Ramos (cell line): Measurements from ENCODE around the gene RNF41.

Experiments
- in situ Hi-C: fragments of 300-500 bp; cut with MboI; formaldehyde crosslinking; loops from one replicate; pipeline ENCODE4 v1.14.3; 2022; ENCODE audit warnings: low sequenced_read_pairs; ENCODE audit not compliant: unreplicated experiment

RNF41 gene

GRCh38 chr12:56188778-56189098 lies 33.0 kb downstream of the RNF41 start:
- in situ Hi-C loops: loop anchor here (5.0 kb wide), 1 partner anchor 61 kb away; the partner anchor contains the start of gene ESYT1

DNA sequence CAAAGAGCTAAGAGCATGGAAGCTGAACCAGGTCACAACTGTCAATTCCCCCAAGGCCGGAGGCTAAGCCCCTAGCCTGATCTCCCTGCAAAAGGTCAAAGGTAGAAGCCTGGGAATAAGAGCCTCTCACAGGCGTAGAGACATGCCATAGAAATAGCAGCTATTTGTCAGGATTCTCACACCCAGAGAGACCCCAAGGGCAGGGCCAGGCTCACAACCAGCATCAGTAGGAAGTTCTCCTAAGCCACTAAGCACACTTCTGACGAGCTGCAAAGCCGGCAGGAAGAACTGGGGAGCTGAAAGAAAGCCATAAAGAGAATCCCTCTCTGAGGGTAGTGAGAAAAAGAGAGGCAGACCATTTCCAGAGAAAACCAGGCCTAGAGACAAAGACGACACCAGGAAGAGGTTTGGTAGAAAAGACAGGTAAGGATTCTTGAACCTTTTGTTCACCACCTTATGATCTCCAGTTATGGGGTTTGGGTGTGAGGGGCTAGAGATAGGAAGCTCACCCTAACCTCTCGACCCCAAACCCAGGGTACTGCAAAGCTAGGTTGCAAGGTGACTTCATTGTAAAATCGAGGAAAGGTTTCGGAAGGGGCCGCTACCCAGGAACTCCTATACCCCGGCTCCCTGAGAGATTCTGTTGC lies 33.5 kb downstream of the RNF41 start:
- in situ Hi-C loops: loop anchor here (5.0 kb wide), 1 partner anchor 61 kb away; the partner anchor contains the start of gene ESYT1

DNA sequence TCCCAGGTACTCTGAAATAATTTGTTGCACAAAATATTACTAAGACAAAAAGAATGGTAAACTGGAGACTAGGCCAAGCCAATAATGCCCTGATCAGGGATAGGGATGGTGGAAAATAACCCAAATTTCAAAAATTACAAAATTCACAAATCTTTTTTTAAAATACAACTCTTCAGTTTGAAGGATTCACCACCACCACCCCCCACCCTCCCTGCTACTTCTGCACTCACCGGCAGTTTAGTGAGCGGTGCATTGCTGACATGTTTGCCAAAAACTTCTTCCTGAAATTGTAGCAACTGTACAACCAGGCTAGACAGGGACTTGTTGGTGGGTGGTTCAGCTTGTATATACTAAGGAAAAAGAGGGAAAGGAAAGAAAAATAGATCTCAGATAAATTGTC lies 34.8 kb downstream of the RNF41 start:
- in situ Hi-C loops: loop anchor here (5.0 kb wide), 1 partner anchor 60 kb away; the partner anchor contains the start of gene ESYT1

DNA sequence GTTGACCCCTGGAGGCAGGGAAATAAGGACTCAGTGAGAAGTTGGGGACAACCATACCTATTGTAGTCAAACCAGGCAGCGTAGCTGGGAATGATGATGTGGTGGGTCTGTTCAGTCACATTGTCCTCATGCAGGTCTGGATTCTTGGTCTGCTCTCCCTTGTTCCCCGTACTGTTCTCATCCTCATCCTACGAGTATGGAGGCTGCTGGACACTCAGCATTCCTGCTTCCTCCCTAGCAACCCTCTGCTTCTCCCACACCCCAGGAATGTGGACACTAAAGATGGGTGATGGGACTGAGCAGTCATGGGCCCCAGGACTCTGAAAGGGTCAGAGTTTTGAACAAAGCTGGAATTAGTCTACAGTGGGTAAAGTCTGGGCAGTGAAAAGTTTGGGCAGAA lies 43.4 kb downstream of the RNF41 start:
- in situ Hi-C loops: no loop called here

- in situ Hi-C loops: no loop called here
Observed at GRCh38 chr12:56172839-56173238, 48.9 kb downstream of the RNF41 start.

DNA sequence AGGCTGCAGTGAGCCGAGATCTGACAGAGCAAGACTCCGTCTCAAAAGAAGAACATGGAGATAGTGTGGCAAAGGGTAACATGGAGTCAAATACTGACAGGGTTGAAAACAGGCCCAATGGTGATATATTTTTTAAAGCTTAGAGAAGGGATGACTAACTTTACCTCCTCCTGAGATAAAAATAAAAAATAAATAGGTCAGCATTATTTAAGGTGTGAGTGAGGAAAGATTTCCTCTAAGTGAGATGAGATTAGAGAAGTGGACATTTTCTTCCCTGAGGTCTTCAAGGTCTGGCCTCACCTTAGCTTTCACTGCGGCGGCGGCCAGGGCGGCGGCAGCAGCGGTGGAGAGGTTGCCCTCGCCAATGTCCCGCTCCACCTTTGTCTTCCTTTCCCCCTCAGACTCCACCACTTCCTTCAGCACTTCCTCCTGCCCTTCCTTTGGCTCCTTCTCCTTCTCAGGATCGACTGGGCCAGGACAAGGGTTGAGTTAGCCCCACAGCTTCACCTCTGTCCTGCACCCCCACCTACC lies 52.4 kb downstream of the RNF41 start:
- in situ Hi-C loops: no loop called here

DNA sequence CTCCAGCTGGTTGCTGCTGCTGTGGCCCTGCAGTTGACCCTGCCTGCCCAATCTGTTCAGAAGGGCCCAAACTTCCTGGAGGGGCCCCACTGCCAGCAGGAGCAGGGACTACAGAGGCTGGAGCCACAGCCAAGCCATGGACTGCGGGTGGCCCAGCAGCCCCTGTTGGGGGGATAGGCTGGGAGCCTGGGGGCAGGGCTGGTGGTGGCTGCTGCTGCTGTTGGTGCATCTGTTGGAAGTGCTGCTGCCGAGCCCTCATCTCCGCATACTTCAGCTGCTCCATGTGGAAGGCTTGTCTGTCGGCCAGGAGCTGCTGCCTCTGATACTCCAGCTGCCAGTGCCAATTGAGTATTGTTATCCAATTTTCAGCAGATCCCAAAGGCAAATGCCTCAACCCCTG lies 56.4 kb downstream of the RNF41 start:
- in situ Hi-C loops: no loop called here

- in situ Hi-C loops: no loop called here
Observed at GRCh38 chr12:56164345-56164729, 57.4 kb downstream of the RNF41 start.

- in situ Hi-C loops: no loop called here
Observed at GRCh38 chr12:56163533-56164344, 58.0 kb downstream of the RNF41 start.

- in situ Hi-C loops: no loop called here
Observed at GRCh38 chr12:56162468-56163290, 59.0 kb downstream of the RNF41 start.

DNA sequence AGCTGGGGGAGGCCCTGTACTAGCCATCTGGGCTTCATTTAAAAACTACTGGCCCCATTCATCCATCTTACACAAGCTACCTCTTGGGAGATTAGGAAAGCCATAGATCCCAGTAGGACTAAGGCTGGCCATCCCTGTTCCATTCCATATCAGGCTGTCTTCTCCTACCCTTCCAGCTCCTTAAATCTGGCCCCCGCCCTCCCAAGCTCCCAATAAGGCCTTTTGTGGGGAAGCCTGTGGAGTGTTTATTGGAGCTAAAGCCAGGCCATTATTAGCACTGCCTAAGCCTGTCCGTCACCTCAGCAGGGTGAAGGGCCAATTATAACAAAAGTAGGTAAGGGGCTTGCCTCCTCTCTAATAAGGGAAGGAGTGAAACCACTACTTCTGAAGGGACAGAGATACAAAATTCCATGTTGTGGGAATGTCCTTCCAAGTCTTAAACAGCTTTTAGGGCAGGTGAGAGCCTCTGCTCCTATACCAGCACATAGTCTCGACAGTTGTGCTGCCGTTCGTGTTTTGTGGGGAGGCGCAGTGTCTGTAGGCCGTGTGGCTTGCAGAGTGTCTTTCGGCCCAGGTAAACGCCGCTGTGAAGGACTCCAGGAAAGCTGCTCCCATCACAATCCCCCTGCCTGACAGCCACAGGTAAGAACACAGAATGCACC lies 59.9 kb downstream of the RNF41 start:
- in situ Hi-C loops: no loop called here

- in situ Hi-C loops: no loop called here
Observed at GRCh38 chr12:56160894-56161689, 60.6 kb downstream of the RNF41 start.

DNA sequence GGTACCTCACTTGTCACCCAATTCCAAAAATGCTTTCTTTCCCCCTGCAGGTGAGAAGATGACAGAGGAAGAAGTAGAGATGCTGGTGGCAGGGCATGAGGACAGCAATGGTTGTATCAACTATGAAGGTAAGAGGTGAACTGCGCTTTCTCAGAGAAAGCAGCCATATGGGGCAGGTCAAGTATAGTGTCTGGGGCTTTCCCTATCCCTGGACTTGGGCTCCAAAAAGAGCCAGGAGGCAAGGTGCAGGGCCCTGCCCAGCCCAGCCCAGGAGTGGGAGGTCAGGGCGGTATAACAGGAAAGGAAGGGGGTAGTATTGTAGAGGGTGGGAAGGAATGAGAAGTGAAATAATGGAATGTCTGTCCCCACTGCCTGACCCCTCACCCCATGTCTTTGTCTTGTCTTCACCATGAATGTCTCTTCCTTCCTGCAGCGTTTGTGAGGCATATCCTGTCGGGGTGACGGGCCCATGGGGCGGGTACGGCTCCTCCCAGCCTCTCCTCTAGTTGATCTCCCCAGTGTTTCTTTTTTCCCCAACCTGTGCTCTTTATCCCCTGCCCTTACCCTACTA lies 61.4 kb downstream of the RNF41 start:
- in situ Hi-C loops: no loop called here

- in situ Hi-C loops: no loop called here
Observed at GRCh38 chr12:56159482-56160192, 62.1 kb downstream of the RNF41 start.

- in situ Hi-C loops: no loop called here
Observed at GRCh38 chr12:56158926-56159461, 62.7 kb downstream of the RNF41 start.

DNA sequence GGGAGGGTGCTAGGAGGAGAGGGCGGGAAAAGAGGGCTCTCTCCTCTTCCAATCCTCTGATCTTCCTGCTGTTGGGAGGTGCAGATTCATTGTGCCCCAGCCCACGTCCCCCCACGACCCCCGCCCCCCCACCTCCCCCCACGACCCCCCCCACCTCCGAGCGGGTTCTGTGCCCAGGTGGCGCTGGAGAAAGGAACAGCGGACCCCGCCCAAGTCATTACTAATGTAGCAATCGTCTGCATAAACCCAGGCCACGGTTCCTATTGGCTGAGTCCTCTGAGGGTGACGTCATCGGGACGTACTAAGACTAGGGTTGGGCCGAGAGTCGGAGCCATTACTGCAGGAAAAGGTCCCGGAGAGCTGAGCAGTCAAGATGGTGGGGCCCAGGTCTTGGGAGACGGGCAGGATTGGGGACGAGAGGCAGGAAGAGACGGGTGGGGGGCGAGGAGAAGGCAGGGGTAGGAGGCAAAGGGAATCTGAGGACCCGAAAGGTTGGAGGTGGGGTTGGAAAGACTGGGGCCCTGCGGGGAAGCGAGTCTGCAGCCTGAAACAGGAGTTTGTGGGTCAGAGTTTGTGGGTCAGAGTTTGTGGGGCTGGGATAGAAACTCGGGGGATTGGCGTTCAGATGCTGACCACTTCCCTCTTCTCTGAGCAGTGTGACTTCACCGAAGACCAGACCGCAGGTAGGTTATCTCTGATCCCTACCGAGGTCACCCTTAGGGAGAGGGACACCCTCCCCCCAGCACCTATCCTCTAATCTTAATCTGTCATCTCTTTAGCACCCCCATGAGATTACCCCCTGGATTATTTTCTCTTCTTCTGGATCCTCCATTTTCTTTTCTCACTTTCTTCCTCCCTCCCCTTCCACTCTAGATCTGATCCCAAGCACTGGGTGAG lies 63.4 kb downstream of the RNF41 start, which contains the start of gene MYL6:
Gene MYL6 (plus strand): TSS at position 331 of the 897 bp plus-strand sequence. CDS start 43 bp downstream, at position 374.
- in situ Hi-C loops: no loop called here
